H9 (cell line): ENCODE results near the gene HM13. TPM values are rescaled to one million over a fixed set of nuclear protein-coding genes. Genes with fewer than 3 reads are reported as not detected.

Experiments used
- DNase-seq: peaks from one replicate; pipeline ENCODE4 v3.0.0-alpha.2; 2017
- H2AFZ ChIP-seq: one replicate; pipeline ENCODE4 v1.6.1; 2013; ENCODE audit warnings: mild to moderate bottlenecking, low read length, control low read depth, moderate library complexity
- H2AK5ac ChIP-seq: 2 replicates; pipeline ENCODE4 v1.6.1; 2013; ENCODE audit warnings: low read length, control low read depth, mixed read lengths; ENCODE audit not compliant: insufficient read length
- H2BK120ac ChIP-seq: one replicate; pipeline ENCODE4 v1.6.1; 2013; ENCODE audit warnings: low read depth, mild to moderate bottlenecking, low read length, control low read depth, inconsistent platforms; ENCODE audit not compliant: poor library complexity, severe bottlenecking
- H2BK12ac ChIP-seq: 2 replicates; pipeline ENCODE4 v1.6.1; 2013; ENCODE audit warnings: low read length, control low read depth, mixed read lengths, low read depth; ENCODE audit not compliant: insufficient read length
- H2BK15ac ChIP-seq: 2 replicates; pipeline ENCODE4 v1.6.1; 2013; ENCODE audit warnings: low read depth, low read length, control low read depth
- H2BK20ac ChIP-seq: one replicate; pipeline ENCODE4 v1.6.1; 2013; ENCODE audit warnings: low read depth, mild to moderate bottlenecking, low read length, control low read depth, inconsistent platforms; ENCODE audit not compliant: poor library complexity, severe bottlenecking
- H2BK5ac ChIP-seq: 2 replicates; pipeline ENCODE4 v1.6.1; 2013; ENCODE audit warnings: low read length, control low read depth, mixed read lengths; ENCODE audit not compliant: insufficient read length
- H3K14ac ChIP-seq: 2 replicates; pipeline ENCODE4 v1.6.1; 2013; ENCODE audit warnings: low read length, control low read depth; ENCODE audit not compliant: insufficient read depth
- H3K18ac ChIP-seq: 2 replicates; pipeline ENCODE4 v1.6.1; 2013; ENCODE audit warnings: low read depth, mild to moderate bottlenecking, mixed read lengths, low read length, control low read depth; ENCODE audit not compliant: insufficient read length
- H3K23ac ChIP-seq: 2 replicates; pipeline ENCODE4 v1.6.1; 2013; ENCODE audit warnings: low read length, control low read depth, mixed read lengths, low read depth; ENCODE audit not compliant: insufficient read length
- H3K23me2 ChIP-seq: 2 replicates; pipeline ENCODE4 v1.6.1; 2013; ENCODE audit warnings: low read depth, mild to moderate bottlenecking, mixed read lengths, low read length, control low read depth; ENCODE audit not compliant: insufficient read length, poor library complexity, severe bottlenecking
- H3K27ac ChIP-seq: 2 replicates; pipeline ENCODE4 v1.5.1; 2013; ENCODE audit warnings: low read length, control low read depth, mixed read lengths, low read depth; ENCODE audit not compliant: insufficient read length
- H3K27me3 ChIP-seq: 2 replicates; pipeline ENCODE4 v1.6.1; 2013; ENCODE audit warnings: low read length, control low read depth, inconsistent platforms; ENCODE audit not compliant: insufficient read depth
- H3K4ac ChIP-seq: 2 replicates; pipeline ENCODE4 v1.6.1; 2013; ENCODE audit warnings: low read depth, mild to moderate bottlenecking, control low read depth, inconsistent platforms, low read length, moderate library complexity
- H3K4me1 ChIP-seq: 2 replicates; pipeline ENCODE4 v1.6.1; 2013; ENCODE audit warnings: low read length, control low read depth, inconsistent platforms; ENCODE audit not compliant: insufficient read depth
- H3K4me2 ChIP-seq: 2 replicates; pipeline ENCODE4 v1.6.1; 2013; ENCODE audit warnings: low read length, control low read depth, mixed read lengths; ENCODE audit not compliant: insufficient read length, insufficient read depth
- H3K56ac ChIP-seq: 2 replicates; pipeline ENCODE4 v1.6.1; 2013; ENCODE audit warnings: low read depth, mild to moderate bottlenecking, mixed read lengths, low read length, control low read depth; ENCODE audit not compliant: insufficient read length
- H3K79me1 ChIP-seq: 2 replicates; pipeline ENCODE4 v1.6.1; 2013; ENCODE audit warnings: low read depth, mild to moderate bottlenecking, moderate library complexity, low read length, control low read depth, inconsistent platforms; ENCODE audit not compliant: insufficient read depth, poor library complexity, severe bottlenecking
- H3K79me2 ChIP-seq: 2 replicates; pipeline ENCODE4 v1.6.1; 2013; ENCODE audit warnings: low read length, control low read depth, inconsistent platforms; ENCODE audit not compliant: insufficient read depth
- H3K9ac ChIP-seq: 2 replicates; pipeline ENCODE4 v1.6.1; 2013; ENCODE audit warnings: low read length, control low read depth, mixed read lengths; ENCODE audit not compliant: insufficient read length; ENCODE audit errors: extremely low read depth
- H3K9me3 ChIP-seq: one replicate; pipeline ENCODE4 v1.6.1; 2013; ENCODE audit warnings: low read depth, low read length, inconsistent platforms; ENCODE audit not compliant: control insufficient read depth
- H3T11ph ChIP-seq: one replicate; pipeline ENCODE4 v1.6.1; 2013; ENCODE audit warnings: mild to moderate bottlenecking, low read length, control low read depth, inconsistent platforms
- H4K20me1 ChIP-seq: one replicate; pipeline ENCODE4 v1.6.1; 2013; ENCODE audit not compliant: control insufficient read depth, insufficient read length, insufficient read depth
- H4K5ac ChIP-seq: 2 replicates; pipeline ENCODE4 v1.6.1; 2013; ENCODE audit warnings: low read depth, mild to moderate bottlenecking, mixed read lengths, low read length, control low read depth; ENCODE audit not compliant: insufficient read length
- H4K8ac ChIP-seq: replicated peaks from 2 replicates; pipeline ENCODE4 v1.6.1; 2013; ENCODE audit warnings: low read length, control low read depth, mixed read lengths, low read depth; ENCODE audit not compliant: insufficient read length
- H4K91ac ChIP-seq: 2 replicates; pipeline ENCODE4 v1.6.1; 2013; ENCODE audit warnings: low read depth, mild to moderate bottlenecking, moderate library complexity, mixed read lengths, low read length, control low read depth; ENCODE audit not compliant: insufficient read length
- H3K27ac Mint-ChIP-seq, 3 experiments: 2 replicates in 2 of 3; 3 replicates in 1 of 3; pipeline ENCODE4 v1.8.0; 2020 to 2021; ENCODE audit warnings: mixed read lengths in 3 of 3, mild to moderate bottlenecking in 1 of 3, moderate library complexity in 1 of 3
- H3K27me3 Mint-ChIP-seq: 2 replicates; pipeline ENCODE4 v1.8.0; 2021; ENCODE audit warnings: low read depth, mild to moderate bottlenecking, moderate library complexity, mixed read lengths
- H3K36me3 Mint-ChIP-seq, 3 experiments: 2 replicates in 2 of 3; 3 replicates in 1 of 3; pipeline ENCODE4 v1.8.0; 2020 to 2021; ENCODE audit warnings: low read depth in 3 of 3, mixed read lengths in 3 of 3; ENCODE audit not compliant: insufficient read depth in 1 of 3
- H3K4me1 Mint-ChIP-seq, 2 experiments: 2 replicates each; pipeline ENCODE4 v1.8.0; 2020; ENCODE audit warnings: mixed read lengths in 2 of 2
- H3K4me3 Mint-ChIP-seq, 2 experiments: 2 replicates in 1 of 2; 3 replicates in 1 of 2; pipeline ENCODE4 v1.8.0; 2020 to 2021; ENCODE audit warnings: mild to moderate bottlenecking in 2 of 2, mixed read lengths in 2 of 2, moderate library complexity in 1 of 2
- H3K9me3 Mint-ChIP-seq, 2 experiments: 2 replicates in 1 of 2; 3 replicates in 1 of 2; pipeline ENCODE4 v1.8.0; 2020; ENCODE audit warnings: mild to moderate bottlenecking in 2 of 2, mixed read lengths in 2 of 2, moderate library complexity in 1 of 2
- WGBS: extraction: QIAGEN DNeasy Blood & Tissue Kit; methylation state at CpG from one replicate; pipeline ENCODE4 v1.1.7; 2013; ENCODE audit warnings: missing lambda C conversion rate, low lambda C conversion rate, mixed read lengths; ENCODE audit not compliant: insufficient read length; ENCODE audit errors: extremely low coverage; 5-methylcytosine and 5-hydroxymethylcytosine counted together
- total RNA-seq: library from RNA; stranded (reverse); gene quantifications from 2 replicates; pipeline ENCODE4 v1.2.1, GENCODE V29; 2021
- TF ChIP-seq, protein P1 (sequence below): fragments of 200-600 bp; sonication (generic); conservative IDR thresholded peaks from 3 replicates; pipeline ENCODE4 v1.8.0; 2021; ENCODE audit warnings: antibody characterized with exemption, mild to moderate bottlenecking

HM13 gene
- total RNA-seq, 1 experiment from 2014 or later: 169 TPM

- Histone ChIP-seq H3K4ac (no peak overlapping the region; the same call in 1 of the 2 replicates), H4K91ac (no peak overlapping the region), H3K14ac (peak overlapping the region; percentile 50; the same call in 1 of the 2 replicates), H3K79me2 (no peaks in the 10 kb centered on the region), H2AK5ac (no peak overlapping the region), H2BK15ac (no peak overlapping the region), H2BK12ac (peak overlapping the region; percentile 1), H3K4me1 (no peaks in the 10 kb centered on the region), H3K27me3 (no peaks in the 10 kb centered on the region), H3K4me2 (peak overlapping the region; percentile 41), H3T11ph (no peak overlapping the region), H3K56ac (no peak overlapping the region), H4K20me1 (no peaks in the 10 kb centered on the region), H2BK20ac (no peak overlapping the region), H2BK120ac (no peak overlapping the region), H2BK5ac (no peak overlapping the region), H3K79me1 (no peaks in the 10 kb centered on the region), H3K9ac (peak overlapping the region; percentile 5), H3K18ac (peak overlapping the region; percentile 78), H4K8ac (no peak overlapping the region), H3K23me2 (peaks cover 6% of the 10 kb centered on the region), H3K9me3 (no peaks in the 10 kb centered on the region), H4K5ac (no peak overlapping the region), H3K23ac (no peak overlapping the region), H3K27ac (peak overlapping the region; percentile 52), H2AFZ (no peak overlapping the region)
- peaks cover 0 to 27% (median 4%) of the 10 kb centered on the region in 3 experiments; a peak in 4 of 7 replicates for H3K36me3 Mint-ChIP-seq
- peaks cover 54 to 64% of the 10 kb centered on the region in 2 experiments for H3K4me1 Mint-ChIP-seq
- H3K27me3 Mint-ChIP-seq: no peaks in the 10 kb centered on the region; the same call in 1 of the 2 replicates
- no peaks in the 10 kb centered on the region for H3K9me3 Mint-ChIP-seq
- DNase-seq: no peak
- TF ChIP-seq, protein P1, sequence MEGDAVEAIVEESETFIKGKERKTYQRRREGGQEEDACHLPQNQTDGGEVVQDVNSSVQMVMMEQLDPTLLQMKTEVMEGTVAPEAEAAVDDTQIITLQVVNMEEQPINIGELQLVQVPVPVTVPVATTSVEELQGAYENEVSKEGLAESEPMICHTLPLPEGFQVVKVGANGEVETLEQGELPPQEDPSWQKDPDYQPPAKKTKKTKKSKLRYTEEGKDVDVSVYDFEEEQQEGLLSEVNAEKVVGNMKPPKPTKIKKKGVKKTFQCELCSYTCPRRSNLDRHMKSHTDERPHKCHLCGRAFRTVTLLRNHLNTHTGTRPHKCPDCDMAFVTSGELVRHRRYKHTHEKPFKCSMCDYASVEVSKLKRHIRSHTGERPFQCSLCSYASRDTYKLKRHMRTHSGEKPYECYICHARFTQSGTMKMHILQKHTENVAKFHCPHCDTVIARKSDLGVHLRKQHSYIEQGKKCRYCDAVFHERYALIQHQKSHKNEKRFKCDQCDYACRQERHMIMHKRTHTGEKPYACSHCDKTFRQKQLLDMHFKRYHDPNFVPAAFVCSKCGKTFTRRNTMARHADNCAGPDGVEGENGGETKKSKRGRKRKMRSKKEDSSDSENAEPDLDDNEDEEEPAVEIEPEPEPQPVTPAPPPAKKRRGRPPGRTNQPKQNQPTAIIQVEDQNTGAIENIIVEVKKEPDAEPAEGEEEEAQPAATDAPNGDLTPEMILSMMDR: 0 out of 3 replicates have a peak, but pooled peaks have one; percentile 9
- peak overlapping the region; percentile 95 to 98 (median 97) for H3K27ac Mint-ChIP-seq
- H3K4me3 Mint-ChIP-seq: peak overlapping the region; percentile 57 to 77
- no CpG with 5 or more reads among the region's 17 CpGs for WGBS
Observed at GRCh38 chr20:31572042-31572700, 57.9 kb downstream of the HM13 start.
